IPS-NIHi11 (cell line): Measurements from ENCODE around the gene PHACTR1.

Experiments used
- DNase-seq: peaks from one replicate; pipeline ENCODE4 v3.0.0; 2012; ENCODE audit warnings: mixed read lengths, low spot score

PHACTR1 gene

GRCh38 chr6:13072686-13073347 is 356.2 kb downstream of the PHACTR1 start:
- DNase-seq: no peak

- no peak for DNase-seq
Observed at GRCh38 chr6:13074415-13075140, 358.0 kb downstream of the PHACTR1 start.

GRCh38 chr6:13075141-13075845 is 358.7 kb downstream of the PHACTR1 start:
- DNase-seq: no peak

- DNase-seq: no peak
Observed at GRCh38 chr6:13076575-13076974, 360.0 kb downstream of the PHACTR1 start.

- no peak for DNase-seq
Observed at GRCh38 chr6:13077117-13077516, 360.6 kb downstream of the PHACTR1 start.

- no peak for DNase-seq
Observed at GRCh38 chr6:13079096-13079723, 362.6 kb downstream of the PHACTR1 start.

GRCh38 chr6:13080462-13081188 is 364.1 kb downstream of the PHACTR1 start:
- no peak for DNase-seq

GRCh38 chr6:13081189-13081563 is 364.6 kb downstream of the PHACTR1 start:
- no peak for DNase-seq

- no peak for DNase-seq
Observed at GRCh38 chr6:13089296-13089994, 372.9 kb downstream of the PHACTR1 start.

GRCh38 chr6:13091192-13091591 is 374.6 kb downstream of the PHACTR1 start:
- no peak for DNase-seq

- no peak for DNase-seq
Observed at GRCh38 chr6:13094781-13095425, 378.3 kb downstream of the PHACTR1 start.

GRCh38 chr6:13096084-13096483 is 379.5 kb downstream of the PHACTR1 start:
- DNase-seq: no peak

GRCh38 chr6:13097454-13097853 is 380.9 kb downstream of the PHACTR1 start:
- no peak for DNase-seq

- no peak for DNase-seq
Observed at GRCh38 chr6:13098006-13098405, 381.4 kb downstream of the PHACTR1 start.

- DNase-seq: no peak
Observed at GRCh38 chr6:13098793-13099570, 382.4 kb downstream of the PHACTR1 start.

- no peak for DNase-seq
Observed at GRCh38 chr6:13099771-13100170, 383.2 kb downstream of the PHACTR1 start.

- DNase-seq: no peak
Observed at GRCh38 chr6:13101409-13101808, 384.8 kb downstream of the PHACTR1 start.

GRCh38 chr6:13101985-13102384 is 385.4 kb downstream of the PHACTR1 start:
- DNase-seq: no peak

- no peak for DNase-seq
Observed at GRCh38 chr6:13103169-13103568, 386.6 kb downstream of the PHACTR1 start.

- no peak for DNase-seq
Observed at GRCh38 chr6:13105139-13105538, 388.6 kb downstream of the PHACTR1 start.
